Measurements from ENCODE around the gene TTC28.
"Not testable (repeated sequence)": the region's sequence is repeated elsewhere in the genome, so short reads cannot be mapped to it uniquely, and the experiment has no call there.

GRCh38 chr22:28364105-28364504 lies 315.5 kb downstream of the TTC28 start:
- not testable (repeated sequence) for TF ChIP-seq CTCF (IDR thresholded peaks at IDR 0.05; ENCODE audit: insufficient read depth, low read length, poor library complexity, severe bottlenecking); EZH2phosphoT487 (conservative IDR thresholded peaks at IDR 0.05; ENCODE audit: low read length)

Measured in SU-DHL-6 (cell line).